NCI-H187 (cell line): ENCODE measurements around the gene CYB5R3.

Source experiments
- DNase-seq, 2 experiments: peaks; one replicate each; lab custom pipeline; 2025; lab: John Stamatoyannopoulos, UW

CYB5R3 gene

DNA sequence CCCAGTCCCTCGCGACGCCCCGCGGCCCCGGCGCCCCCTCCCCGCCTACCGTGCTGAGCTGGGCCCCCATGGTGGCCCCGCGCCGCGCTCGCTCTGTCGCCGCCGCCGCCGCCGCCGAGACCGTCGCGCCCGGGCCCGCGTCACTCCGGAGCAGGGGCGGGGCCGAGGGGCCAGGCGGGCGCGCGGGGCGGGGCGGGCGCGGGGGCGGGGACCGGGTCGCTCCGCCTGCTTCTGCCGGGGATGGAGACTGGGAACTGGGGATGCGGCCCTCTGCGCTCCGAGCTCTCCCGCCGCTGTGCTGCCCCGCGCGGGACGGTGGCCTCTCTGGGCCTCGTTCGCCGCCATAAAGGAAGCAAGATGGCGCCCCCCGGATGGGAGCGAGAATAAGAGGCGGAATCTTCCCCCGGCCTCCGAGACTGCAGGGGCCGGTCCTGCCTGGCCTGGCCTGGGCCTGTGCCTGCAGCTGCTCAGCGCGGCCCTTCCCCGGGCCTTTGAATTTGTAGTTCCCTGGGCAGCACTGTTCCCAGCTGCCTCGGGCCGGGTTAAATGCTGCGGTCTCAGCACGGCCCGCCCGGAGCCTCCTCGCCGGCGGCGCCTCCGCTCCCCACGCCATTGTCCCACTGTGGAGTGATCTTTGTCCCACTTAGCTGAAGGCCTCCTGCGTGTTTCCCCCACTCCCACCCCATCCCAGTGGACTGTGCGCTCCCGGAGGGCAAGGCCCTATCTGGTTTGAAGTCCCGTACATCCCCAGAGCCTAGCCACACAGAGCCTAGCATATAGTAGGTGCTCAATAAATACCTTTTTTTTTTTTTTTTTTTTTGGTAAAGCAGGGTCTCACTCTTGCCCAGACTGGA lies at the start of gene CYB5R3:
Gene CYB5R3 (minus strand): TSS at position 147 of the 854 bp plus-strand sequence. CDS start 77 bp downstream, at position 70.
- peak; percentile 6 to 41 for DNase-seq

DNA sequence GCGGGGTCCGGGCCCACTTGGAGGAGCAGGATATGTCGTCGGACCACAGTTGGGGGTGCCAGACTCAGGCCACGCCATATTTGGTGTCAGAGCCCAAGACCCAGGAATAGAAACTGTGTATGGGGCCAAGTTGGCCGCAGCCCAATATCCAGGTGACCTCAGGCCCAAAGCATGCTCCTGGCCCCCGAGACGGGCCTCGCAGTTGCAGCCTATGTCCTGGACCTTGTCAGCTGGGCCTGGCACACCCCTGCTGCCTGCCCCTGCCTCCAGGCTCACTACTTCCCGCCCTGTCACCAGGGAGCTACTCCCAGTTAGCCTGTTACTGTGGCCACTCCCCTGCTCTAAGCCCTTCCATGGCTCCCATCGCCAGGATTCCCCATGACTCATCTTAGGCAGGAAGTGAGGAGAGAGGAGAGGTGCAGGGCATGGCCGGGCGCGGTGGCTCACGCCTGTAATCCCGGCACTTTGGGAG lies 48.4 kb upstream of the CYB5R3 start:
- no peak for DNase-seq

DNA sequence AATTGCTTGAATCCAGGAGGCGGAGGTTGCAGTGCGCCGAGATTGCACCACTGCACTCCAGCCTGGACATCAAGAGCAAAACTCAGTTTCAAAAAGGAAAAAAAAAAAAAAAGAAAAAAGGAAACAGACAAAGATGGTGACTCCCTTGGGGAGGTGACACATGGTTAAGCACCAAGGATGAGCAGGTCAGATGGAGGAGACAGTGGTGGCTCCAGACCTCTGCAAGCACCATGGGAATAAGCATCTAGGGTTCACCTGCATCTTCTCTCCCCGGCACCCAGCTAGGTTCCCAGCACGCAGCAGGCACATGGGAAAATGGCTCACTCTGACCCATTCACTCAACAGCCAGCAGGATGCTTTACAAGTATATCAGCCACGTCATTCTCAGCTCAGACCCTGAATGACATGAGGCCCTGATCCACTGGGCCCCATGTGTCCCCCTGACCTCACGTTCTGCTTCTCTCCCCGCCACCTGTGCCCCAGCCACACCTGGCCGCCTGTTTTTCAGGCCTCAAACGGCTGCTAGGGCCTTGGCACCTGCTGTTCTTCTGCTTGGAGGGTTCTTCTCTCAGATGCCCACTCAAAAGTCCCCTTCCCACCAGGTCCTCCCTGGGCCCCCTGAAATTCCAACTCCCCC lies 47.3 kb upstream of the CYB5R3 start:
- DNase-seq: no peak

DNA sequence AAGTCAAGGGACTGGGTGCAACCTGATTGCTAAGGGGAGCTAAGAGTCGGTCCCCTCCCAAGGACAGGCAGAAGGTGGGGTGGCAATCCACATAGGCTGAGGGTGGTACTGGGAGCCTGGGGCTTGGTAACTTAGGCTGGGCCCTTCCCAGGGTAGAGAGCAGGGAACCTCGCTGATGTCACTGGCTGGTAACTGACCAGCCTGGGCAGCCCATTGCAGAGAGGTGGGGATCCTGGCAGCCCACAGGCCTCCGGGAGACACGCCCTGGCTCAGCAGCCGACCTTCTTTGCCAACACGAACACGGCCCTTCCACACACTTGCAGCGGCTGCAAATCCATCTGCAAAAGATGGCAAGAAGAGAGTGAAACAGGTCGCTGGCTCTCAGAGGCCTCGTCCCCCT lies 46.1 kb upstream of the CYB5R3 start:
- DNase-seq: no peak

DNA sequence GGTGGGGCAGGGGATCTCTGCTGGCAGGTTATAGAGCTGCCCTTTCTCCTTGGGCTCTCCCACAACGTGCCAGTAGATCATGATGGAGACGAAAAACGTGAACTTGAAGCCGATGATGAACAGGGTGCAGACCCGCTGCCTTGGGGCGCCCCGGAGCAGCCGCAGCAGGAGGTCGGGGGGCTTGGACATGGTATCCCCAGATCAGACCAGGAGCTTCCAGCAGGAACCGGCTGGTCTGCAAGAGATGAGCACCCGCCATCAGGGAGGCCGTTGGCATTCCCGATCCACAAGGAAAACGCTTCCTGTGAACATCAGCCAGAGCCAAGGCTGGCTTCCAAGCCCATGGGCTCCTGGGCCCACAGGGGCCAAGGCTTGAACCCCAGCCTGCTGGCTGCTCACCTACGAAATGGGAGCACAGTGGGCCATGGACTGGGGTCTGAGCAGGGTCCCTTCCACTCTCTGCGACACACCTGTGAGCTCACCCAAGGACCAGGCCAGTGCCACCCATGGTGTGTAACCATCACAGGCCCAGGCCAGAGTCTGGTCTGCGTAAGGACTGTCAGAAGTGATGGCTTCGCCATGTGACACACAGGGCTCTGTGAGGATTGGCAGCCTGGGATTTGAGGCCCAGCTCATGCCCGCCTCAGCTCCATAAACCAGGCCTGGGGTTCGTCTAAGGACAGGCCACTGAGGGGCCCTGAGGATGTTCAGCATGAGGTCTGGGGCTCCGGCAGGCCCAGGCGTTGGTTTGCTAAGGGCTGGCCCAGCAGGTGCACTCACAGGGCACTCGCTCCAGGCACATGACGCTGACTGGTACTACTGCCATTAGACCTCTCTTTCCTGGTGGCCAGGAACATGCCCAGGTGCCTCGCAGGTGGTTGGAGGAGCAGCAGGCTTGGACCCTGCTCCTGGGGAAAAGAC lies 44.8 kb upstream of the CYB5R3 start:
- DNase-seq: no peak

DNA sequence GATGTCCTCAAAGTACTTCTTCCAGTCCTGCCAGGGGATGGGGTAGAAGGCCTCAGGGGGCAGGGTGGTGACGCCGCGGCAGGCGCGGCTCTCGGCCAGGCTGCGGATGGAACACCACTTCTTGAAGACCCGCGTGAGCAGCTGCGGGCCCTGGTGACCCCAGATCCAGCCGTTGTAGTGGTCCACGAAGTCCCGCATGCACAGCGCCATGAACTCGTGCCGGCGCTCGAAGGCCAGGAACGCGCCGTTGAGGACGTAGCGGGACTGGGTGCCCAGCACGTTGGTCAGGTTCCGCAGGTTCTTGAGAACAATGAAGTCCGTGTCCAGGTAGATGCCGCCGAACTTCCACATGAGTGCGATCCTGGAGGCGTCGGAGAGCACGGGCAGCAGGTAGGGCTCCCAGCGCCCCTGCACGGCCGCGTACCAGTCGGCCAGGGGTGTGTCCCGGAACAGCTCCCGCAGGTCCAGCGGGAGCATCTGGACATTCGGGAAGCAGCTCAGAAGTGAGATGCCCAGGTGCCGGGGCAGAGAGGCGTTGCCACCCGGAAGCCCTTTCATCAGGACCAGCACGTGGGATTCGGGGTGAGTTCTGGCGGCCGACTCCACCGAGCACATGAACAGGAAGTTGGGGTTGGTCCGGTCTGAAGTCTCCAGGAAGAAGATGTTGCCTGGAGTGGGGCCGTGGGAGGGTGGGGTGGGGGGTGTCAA lies 44.0 kb upstream of the CYB5R3 start:
- DNase-seq: no peak

DNA sequence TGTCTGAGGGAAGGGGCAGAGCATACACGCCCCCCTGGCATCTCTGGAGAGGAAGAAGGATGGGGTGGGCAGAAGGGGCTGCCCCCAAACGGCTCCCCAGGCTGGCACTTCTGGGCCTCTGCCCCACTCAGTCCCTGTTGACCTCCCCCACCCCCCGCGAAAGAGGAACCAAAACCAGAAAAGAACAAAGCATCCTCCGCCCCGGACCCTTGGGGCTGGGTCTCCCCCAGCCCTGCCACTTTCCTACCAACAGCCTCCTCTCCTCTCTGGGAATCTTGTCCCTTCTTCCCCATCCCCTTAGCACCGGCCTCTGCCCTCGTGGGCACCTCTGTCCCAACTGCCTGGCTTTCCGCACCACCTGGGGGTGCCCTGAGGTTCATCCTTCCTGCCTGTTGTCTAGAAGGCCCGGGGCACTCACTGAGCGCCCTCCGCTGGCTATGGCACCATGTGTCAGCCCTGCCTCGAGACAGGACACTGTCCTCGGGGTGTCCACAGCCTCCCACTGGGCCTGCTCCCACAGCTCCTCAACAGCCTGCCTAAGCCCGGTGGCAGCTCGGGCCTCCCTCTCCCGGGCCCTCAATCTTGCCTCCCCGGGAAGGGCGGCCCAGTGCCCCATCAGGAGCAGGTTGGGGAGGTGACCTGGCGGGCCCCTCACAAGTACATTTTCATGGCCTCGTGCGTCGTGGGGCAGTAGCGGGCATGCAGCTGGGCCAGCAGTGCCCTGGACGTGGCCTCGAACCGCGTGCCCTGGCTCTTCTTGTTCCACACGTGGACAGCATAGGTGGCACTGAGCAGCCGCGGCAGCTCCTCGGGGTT lies 43.3 kb upstream of the CYB5R3 start:
- no peak for DNase-seq

DNA sequence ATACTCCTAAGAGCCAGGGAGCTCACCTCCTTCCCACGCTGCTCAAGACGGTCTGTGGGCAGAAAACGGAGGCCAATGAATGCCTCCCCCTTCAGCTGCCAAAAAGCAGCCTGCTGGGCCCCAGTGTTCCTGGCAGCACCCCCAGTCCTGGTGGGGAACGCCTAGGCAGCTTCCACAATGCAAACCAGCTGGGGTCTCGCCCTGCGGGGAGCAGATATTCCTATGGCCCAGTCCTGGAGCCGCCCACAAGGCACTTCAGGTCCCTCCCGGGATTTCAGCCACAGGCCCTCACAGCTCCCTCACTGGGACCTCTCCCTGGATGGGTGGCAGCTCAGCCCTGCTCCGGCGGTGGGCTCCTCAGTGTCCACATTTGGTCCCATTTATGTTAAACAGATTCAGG lies 42.2 kb upstream of the CYB5R3 start:
- no peak for DNase-seq

DNA sequence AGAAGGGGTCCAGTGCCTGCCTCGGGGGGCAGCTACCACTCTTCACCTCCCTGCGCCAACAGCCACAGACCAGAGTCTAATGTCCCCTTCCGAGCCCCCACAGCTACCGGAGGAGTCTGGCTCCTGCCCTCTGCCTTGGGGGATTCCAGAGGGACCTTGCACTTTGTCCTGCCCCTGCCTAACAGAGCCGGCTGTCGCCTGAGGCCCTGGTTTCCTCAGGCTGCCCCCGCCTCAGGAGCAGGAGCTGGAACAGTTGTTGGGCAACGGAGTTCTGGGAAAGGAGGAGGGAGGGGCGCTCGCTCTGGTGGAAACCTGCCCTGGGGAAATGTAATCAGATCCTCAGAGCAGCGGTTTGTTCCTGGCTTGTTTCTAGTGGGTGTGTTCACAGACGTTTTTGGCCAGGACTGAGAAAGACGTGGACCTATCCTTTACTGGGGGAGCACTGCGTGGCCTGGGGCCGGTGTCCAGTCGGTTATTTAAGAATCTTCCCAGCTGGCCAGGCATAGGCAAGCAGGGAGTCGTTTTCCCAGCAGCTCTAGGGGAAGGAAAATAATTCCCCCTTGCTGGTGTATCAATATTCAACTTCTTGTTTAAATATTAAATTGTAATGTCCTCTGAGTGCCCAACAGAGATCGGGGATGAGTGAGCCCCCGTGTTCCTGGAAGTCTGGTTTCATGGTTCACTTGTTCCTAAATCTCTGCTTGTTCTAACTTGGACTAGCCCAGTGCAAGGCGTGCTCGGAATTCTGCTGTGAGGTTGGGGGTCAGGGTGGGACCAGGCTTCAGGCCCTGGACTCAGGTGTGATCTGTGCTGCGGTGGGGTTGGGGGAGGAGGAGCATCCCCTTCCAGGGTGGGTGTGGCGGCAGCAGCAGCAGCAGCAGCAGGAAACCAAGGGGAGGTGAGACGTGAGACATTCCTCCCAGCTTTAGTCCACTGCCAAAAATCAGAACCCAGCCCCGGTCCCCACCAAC lies 39.3 kb upstream of the CYB5R3 start:
- peak; percentile 7 to 42 for DNase-seq

DNA sequence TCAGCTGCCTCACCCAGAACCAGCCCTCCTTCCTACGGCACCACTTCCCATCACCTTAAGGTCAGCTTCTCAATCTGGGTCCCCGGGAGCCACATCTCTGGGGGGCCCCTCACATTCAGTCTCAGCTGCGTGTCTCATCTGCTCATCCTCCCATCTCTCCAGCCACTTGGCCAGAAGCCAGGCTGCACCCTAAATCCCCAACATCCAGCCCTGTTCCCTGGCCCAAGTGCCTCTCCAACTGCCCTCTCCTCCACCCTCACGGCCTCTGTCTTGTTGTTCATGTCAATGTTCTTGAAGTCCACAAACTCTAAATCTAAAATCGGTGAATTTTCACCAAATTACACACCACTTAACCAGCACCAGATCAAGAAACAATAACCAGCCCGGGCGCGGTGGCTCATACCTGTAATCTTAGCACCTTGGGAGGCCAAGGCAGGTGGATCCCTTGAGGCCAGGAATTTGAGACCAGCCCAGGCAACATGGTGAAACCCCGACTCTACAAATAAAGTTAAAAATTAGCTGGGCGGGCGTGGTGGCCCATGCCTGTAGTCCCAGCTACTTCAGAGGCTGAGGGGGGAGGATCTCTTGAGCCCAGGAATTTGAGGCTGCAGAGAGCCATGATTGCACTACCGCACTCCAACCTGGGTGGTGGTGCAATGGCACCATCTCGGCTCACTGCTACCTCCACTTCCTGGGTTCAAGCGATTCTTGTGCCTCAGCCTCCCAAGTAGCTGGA lies 37.7 kb upstream of the CYB5R3 start:
- no peak for DNase-seq

DNA sequence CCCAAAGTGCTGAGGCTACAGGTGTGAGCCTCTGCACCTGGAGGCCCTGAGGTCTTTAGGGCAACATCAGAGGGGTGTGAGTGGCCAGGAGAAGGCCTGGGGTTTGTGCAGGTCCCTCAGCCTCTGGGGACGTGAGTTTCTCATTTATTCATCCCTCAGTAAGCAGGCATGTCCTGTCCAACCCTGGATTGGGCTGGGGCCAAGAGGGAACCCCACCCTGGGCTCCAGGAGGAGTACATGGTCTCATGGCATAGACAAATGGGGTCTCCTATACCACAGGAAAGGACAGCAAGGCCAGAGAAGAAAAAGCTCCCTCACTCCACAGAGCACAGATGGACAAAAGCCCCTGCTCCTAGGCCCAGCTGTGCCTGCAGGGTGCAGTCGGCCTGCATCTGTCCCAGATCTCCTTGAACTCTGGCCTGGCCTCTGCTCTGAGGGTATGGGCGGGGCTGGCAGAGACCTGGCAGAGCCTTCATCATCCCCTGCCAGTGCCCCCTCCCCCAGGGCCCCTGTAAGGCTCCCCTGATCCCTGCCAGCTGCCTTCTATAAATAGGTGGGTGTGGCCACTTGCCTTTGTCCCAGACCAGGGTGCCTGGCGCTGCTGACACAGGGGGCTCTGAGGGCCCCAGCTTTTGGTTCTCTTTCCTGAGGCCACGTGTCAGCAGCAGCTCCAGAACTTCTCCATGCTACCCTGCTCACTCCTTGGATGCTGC lies 36.9 kb upstream of the CYB5R3 start:
- no peak for DNase-seq

DNA sequence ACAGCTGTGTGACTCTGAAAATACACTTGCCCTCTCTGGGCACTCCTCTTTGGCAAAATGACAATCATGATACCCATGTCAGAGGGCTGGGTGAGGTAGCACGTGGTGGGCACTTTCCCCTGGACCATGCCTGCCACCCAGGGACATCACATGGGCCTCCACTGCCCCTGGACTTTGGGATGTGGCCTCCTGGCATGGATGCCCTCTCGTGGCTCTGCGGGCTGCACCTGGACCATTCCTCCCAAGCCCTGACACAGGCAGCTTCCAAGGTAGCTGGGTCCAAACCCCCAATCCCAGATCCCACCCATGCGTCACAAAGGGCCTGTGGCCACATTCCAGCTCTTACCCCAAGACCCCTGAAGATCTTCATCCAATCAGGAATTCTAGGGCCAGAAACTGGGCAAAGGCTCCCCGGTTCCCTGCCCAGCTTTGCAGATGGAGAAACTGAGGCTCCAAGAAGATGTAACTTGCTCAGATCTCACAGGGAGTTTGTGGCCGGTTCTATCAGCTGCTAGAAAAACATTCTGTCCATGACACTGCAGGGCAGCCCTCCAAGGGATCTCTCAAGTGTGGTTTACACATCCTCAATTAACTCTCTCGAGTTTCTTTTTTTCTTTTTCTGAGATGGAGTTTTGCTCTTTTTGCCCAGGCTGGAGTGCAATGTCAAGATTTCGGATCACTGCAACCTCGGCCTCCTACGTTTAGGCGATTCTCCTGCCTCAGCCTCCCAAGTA lies 35.4 kb upstream of the CYB5R3 start:
- no peak for DNase-seq

DNA sequence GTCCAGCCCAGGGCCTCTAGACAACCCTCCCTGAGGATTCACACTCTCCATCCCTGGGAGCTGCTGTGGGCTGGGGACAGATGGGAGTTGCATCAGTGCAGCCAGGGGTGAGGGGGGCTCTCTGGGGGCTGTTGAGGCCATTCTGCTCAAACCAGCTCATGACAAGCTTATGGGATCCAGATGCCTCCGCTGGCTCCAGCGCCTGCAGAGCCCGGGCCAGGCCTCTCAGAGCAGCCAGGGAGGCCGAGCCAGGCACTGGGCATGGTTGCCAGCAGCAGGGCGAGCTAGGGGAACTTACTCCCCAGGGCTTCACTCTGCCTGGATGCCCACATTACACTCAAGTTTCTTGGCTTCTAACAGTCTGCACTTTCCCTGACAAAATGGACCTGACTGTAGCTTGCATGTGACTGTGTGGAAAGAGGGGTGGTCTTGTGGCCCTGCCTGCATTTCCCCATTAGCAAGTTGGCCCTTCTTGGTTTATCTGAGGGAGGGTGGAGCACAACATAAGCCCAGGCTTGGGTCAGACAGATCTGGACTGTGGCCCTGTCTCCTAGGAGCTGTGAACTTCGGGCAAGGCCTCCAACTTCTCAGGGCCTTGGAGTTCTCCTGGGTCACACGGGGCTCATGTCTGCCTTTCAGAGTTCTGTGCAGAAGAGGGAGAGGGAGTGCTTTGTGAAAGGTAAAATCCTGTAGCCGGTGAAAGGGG lies 34.5 kb upstream of the CYB5R3 start:
- DNase-seq: no peak

DNA sequence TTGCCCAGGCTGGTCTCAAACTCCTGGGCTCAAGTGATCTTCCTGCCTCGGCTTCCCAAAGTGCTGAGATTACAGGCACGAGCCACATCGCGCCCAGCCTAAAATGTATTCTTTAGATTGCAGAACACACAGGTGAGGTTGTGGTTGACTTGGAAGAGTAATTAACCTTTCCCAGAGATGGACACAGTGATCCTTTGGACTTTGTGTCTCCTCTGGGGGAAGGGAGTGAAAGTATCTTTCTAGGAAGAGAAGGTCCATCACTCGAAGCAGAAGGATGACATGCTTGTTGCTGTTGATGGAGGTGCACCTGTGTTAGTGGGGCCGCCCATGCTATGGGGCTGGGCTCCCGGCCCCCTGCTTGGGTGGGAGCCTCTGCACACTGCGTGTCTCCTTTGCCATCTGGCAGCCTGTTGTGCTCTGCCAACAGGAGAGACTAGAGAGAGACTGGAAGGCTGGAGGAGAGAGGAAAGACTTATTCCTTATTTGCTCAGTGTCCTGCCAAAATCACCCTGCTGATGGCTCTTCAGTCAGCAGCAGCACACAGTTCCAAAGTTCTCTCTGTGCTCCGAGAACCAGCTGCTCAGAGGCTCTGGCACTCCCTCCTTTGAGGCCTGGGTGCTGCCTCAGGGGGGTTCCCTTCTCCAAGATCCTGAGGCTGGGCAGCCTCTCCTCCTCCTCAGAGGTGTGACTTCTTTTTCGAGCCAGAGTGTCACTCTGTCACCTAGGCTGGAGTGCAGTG lies 33.1 kb upstream of the CYB5R3 start:
- DNase-seq: no peak

DNA sequence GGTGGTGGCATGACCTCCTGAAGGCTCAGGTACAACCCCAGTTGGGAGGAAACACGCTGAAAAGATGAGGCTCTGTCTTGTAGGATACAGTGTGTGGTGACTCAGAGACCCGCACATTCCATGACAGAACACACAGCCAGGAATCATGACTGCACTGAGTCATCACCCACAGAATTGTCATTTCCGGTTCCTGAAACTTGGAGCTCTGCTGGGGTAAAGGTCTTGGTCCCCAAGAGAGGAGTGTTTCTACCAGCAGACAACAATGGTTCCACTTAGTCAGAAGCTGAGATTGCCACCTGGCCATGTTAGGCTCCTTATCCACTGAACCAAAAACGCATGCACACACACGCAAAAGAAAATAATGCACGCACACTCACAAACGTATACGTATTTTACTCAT lies 31.5 kb upstream of the CYB5R3 start:
- DNase-seq: no peak

DNA sequence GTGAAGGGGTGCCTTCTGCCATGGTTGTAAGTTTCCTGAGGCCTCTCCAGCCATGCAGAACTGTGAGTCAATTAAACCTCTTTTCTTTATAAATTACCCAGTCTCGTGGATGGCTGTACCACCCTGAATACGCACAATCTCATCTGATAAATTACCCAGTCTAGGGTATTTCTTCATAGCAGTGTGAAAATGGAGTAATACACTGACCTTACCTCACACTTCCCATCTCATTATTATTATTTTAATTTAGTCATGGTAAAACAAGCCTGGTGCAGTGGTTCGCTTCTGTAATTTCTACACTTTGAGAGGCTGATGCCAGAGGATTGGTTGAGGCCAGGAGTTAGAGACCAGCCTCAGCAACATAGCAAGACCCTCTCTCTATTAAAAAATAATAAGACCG lies 30.5 kb upstream of the CYB5R3 start:
- no peak for DNase-seq
